VCaP (cell line): ENCODE measurements around the gene ZDHHC24.
"Not testable (repeated sequence)": the region's sequence is repeated elsewhere in the genome, so short reads cannot be mapped to it uniquely, and the experiment has no call there.

ENCODE experiments used
- H3K27ac ChIP-seq: fragments of 450-650 bp; 2 replicates; pipeline ENCODE4 v1.5.1; 2017
- CTCF ChIP-seq: fragments of 450-650 bp; conservative IDR thresholded peaks from 2 replicates; pipeline ENCODE4 v1.5.1; 2017; ENCODE audit warnings: mild to moderate bottlenecking, moderate library complexity

The ZDHHC24 gene

GRCh38 chr11:66542362-66542761, 3.5 kb downstream of the ZDHHC24 start:
- TF ChIP-seq CTCF = no peak
- no peak overlapping the region for H3K27ac ChIP-seq

- TF ChIP-seq CTCF = no peak
- H3K27ac ChIP-seq = no peak overlapping the region
These were observed 4.0 kb downstream of the ZDHHC24 start for GRCh38 chr11:66541892-66542291.

- H3K27ac ChIP-seq = not testable (repeated sequence)
These were observed 5.2 kb downstream of the ZDHHC24 start for GRCh38 chr11:66540598-66540997.

- no peak overlapping the region for H3K27ac ChIP-seq
- TF ChIP-seq CTCF = no peak
These were observed 6.0 kb downstream of the ZDHHC24 start for GRCh38 chr11:66539870-66540213.

GRCh38 chr11:66539170-66539869, 6.5 kb downstream of the ZDHHC24 start:
- no peak overlapping the region for H3K27ac ChIP-seq

GRCh38 chr11:66532784-66533183, 13.1 kb downstream of the ZDHHC24 start:
- TF ChIP-seq CTCF = no peak

More at GRCh38 chr11:66539170-66539869, 6.5 kb downstream of the ZDHHC24 start:
- TF ChIP-seq CTCF = no peak

GRCh38 chr11:66531841-66532240, 14.0 kb downstream of the ZDHHC24 start:
- TF ChIP-seq CTCF = no peak
- no peak overlapping the region for H3K27ac ChIP-seq

More at GRCh38 chr11:66532784-66533183, 13.1 kb downstream of the ZDHHC24 start:
- no peak overlapping the region for H3K27ac ChIP-seq

- no peak overlapping the region for H3K27ac ChIP-seq
- TF ChIP-seq CTCF = no peak
These were observed 14.7 kb downstream of the ZDHHC24 start for GRCh38 chr11:66530927-66531709.
